Activated gamma-delta T cell treated with Interleukin-2 at 50 U/mL for 16 hours (primary cell): ENCODE measurements around the gene GPC6.
"Not testable (repeated sequence)": the region's sequence is repeated elsewhere in the genome, so short reads cannot be mapped to it uniquely, and the experiment has no call there.

Source experiments
- DNase-seq: peaks from one replicate; pipeline ENCODE4 v3.0.0-alpha.2; 2020

GPC6 gene

GRCh38 chr13:93270769-93271742 lies 44.4 kb downstream of the GPC6 start:
- no peak for DNase-seq

DNA sequence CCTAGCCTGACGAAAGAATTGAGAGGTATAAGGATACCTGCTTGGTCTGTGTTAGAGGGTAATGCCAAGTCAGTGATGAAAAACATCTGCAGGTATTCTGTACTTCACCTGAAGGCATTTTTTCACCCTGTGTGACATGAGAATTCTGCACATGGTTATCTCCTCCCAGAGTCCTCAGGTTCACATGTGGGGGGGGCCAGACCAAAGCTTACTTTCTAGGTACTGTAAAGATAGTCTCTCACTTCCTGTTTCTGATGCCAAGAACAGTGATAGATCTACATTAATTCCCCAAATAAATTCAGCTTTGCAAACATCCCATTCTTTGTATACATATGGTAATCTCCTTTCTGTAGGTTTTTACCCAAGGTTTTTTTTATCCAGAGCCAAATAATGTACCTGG lies 53.4 kb downstream of the GPC6 start:
- DNase-seq: no peak

GRCh38 chr13:93280688-93281087 lies 54.1 kb downstream of the GPC6 start:
- DNase-seq: no peak

- DNase-seq: no peak
Measured at GRCh38 chr13:93283255-93283654, 56.6 kb downstream of the GPC6 start.

DNA sequence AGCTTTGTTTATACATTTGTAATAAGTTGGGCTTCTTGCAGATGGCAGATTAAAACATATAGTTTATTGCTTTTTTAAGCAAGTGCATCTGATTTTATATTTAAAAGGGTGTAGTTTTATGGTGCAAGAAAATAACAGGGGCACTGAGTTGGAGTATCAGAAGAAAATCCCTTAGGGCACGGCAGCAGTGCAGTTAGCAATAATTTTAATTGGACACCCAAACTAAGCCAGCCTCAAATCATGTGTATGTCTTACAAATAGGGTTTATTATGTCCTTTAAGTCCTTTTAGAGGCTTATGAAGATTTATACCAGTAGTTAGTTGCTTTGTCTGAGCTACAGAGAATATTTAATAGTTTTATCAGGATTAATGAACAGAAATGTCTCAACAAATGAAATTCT lies 57.5 kb downstream of the GPC6 start:
- DNase-seq: no peak

DNA sequence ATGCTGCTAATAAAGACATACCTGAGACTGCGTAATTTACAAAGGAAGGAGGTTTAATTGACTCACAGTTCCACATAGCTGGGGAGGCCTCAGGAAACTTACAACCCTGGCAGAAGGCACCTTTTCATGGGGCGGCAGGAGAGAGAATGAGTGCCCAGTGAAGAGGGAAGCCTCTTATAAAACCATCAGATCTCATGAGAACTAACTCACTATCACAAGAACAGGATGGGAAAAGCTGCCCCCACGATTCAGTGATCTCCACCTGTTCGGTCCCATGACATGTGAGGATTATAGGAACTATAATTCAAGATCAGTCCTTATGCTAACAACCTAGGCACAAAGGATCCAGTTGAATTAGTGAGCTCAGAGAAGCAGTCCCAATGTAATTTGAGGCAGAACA lies 59.4 kb downstream of the GPC6 start:
- no peak for DNase-seq

- no peak for DNase-seq
Measured at GRCh38 chr13:93289053-93289452, 62.4 kb downstream of the GPC6 start.

- DNase-seq: no peak
Measured at GRCh38 chr13:93289842-93290241, 63.2 kb downstream of the GPC6 start.

- DNase-seq: no peak
Measured at GRCh38 chr13:93290503-93290902, 63.9 kb downstream of the GPC6 start.

- no peak for DNase-seq
Measured at GRCh38 chr13:93292366-93292765, 65.8 kb downstream of the GPC6 start.

DNA sequence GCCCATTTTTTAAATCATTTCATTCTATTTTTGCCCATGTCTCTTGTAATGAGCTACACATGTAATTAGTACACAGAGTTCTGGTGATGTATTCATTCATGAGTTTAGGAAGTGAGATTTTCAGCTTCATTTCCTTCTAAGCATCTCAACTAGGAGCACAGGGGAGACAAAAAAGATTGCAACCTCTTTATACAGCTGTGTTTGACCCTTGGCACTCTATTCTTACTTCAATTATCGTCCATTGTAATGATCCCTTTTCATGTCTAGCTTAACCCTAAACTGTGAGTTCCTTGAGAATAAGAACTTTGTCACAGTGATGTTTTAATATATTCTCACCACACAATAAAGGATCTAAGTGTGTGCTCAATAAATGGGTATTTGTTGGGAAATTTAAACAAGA lies 67.1 kb downstream of the GPC6 start:
- no peak for DNase-seq

DNA sequence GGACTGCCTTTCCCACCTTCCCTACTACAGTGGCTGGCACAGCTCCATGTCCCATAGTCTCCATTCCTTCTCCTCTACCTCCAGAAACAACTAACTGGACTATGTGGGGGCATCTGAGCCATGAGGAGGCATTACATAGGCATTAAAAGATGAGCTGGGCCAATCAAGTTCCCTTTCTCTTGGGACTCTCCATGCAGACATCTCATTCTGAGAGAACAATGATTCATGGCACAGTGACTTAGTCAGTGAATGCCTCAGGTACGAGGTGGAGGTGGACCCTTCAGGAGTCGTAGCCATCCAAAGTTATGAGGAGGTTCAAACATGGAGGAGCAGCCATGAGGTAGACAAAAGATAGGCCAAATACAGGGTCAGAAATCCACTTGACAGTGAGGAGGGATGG lies 70.0 kb downstream of the GPC6 start:
- DNase-seq: no peak

DNA sequence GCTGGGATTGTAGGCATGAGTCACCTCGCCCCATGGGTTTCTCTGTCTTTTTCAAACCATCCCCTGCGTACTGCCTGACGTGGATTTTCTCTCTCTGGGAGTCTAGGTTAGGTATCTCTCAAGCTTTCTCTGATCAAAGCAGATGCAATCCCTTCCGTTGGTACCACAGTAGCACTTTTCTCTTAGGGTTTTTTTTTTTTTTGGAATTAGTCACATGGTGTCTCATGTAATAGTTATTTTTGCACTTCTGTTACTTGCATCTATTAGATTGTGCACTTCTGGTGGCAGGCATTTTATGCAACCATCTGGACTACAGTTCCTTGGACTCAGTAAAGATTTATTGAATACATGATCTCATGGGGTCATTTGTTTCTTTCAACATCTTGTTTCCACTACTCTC lies 72.1 kb downstream of the GPC6 start:
- DNase-seq: no peak

GRCh38 chr13:93304134-93304533 lies 77.5 kb downstream of the GPC6 start:
- DNase-seq: no peak

DNA sequence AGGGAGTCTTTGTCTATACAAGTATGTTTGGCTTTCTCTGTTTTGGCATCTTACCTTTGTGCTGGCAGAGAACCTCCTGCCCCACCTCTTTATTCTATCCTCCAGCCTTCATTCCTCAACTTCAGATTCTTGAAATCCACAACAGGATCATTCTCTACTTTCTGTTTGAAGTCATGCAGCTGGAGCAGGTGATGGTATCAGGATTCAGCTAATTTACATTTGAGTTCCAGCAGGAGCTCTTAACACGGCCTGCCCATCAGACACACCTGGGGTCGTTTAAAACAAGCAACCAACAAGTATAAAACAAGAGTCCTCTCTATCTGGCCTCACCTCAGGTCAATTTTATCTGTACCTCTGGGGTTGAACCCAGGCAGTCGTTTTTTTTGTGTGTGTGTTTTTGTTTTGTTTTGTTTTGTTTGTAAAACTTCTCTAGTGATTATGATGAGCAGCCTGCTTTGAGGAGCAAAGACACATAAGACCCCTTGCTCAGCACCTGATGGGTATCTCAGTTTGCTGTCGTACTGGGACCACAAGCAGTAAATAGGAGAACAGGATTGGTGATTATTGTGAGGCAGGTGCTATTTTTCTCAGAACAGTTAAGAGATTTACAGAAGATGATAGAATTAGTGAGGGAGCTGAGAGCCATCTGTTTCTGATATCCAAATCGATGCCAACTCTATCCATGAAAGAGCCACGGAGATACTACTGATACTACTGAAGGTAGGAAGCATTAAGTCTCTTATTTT lies 78.4 kb downstream of the GPC6 start:
- no peak for DNase-seq

- no peak for DNase-seq
Measured at GRCh38 chr13:93305886-93306285, 79.3 kb downstream of the GPC6 start.

- no peak for DNase-seq
Measured at GRCh38 chr13:93307136-93307535, 80.5 kb downstream of the GPC6 start.

DNA sequence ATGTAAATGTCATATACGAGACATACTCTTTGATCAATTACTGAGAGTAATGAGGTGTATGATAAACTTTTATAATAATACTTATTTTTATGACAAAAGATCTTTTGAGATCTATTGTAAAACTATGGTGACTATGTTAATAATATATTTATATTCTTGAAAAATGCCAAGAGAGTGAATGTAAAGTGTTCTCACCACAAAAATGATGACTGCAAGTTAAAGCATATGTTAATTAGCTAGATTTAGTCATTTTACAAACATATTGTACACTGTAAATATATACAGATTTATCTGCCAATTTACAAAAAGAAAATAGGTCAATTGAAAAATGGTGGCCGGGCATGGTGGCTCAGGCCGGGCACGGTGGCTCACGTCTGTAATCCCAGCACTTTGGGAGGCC lies 81.0 kb downstream of the GPC6 start:
- no peak for DNase-seq

DNA sequence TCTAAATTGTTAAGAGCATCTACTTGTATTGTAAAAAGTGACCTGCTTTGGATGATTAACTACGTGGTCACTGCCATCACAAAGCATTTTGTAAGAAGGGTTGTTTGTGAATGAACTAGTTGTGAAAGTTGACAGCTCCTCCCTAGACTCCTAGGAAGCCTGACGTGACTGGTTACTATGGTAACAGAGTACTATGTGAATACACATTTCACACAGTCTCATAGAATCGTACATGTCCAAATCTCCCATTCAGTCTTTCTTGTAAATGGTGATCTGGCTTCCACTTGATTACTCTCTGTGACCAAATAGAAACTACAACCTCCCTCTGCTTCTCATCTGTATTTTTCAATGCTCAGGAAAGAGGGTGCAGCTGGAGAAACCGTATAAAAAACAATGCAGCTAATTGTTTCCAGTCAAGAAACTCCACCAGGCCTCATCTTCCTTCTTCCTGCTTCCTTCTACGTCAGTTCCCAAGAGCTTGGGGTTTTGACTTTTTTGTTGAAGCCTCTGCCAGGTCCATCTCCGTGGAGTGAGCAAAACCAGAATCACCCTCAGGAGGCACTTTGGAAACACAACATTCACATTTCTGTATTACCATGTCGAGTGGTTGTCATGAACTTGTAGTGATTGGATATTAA lies 83.4 kb downstream of the GPC6 start:
- no peak for DNase-seq

DNA sequence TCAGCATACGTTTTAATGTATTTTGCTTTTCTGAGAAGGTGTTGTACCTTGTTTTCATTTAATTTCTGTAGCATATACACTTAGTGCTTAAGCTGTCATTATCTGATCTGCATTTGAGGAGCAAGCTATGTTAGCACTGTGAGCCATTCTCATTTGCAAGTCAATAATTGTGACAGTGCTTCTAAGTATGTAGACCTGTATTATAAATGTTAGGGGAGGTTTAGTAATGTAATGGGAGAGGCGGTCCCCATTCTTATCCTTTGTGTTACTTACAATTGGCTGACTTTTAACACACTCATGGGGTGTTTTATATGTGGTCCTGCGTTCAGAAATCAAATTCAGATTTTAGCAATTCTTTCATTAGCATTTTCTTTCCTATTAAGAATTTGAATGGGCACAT lies 90.2 kb downstream of the GPC6 start:
- DNase-seq: no peak

- DNase-seq: no peak
Measured at GRCh38 chr13:93318534-93319254, 92.1 kb downstream of the GPC6 start.

- no peak for DNase-seq
Measured at GRCh38 chr13:93320942-93321341, 94.3 kb downstream of the GPC6 start.

DNA sequence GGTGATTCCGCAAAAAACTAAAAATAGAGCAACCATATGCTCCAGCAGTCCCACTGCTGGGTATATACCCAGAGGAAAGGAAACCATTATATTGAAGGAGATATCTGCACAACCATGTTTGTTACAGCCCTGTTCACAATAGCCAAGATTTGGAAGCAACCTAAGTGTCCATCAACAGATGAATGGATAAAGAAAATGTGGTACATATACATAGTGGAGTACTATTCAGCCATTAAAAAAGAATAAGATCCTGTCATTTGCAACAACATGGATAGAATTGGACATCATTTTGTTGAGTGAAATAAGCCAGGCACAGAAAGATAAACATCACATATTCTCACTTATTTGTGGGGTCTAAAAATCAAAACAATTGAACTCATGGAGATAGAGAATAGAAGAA lies 97.3 kb downstream of the GPC6 start:
- not testable (repeated sequence) for DNase-seq
